Keratinocyte (primary cell): ENCODE data around the gene RRAD.

Experiments used
- CTCF ChIP-seq, 3 experiments: IDR thresholded peaks in 1 of 3; conservative IDR thresholded peaks in 1 of 3; optimal IDR thresholded peaks in 1 of 3; 2 replicates in 2 of 3; 3 replicates in 1 of 3; pipeline versions ENCODE3 to v1.5.1; 2011; ENCODE audit warnings: low read length in 3 of 3, mild to moderate bottlenecking in 3 of 3, moderate library complexity in 2 of 3, control low read depth in 1 of 3, inconsistent platforms in 1 of 3; ENCODE audit not compliant: insufficient read depth in 2 of 3; ENCODE audit errors: extremely low read depth in 1 of 3
- EZH2 ChIP-seq: IDR thresholded peaks from one replicate; pipeline ENCODE4 v1.6.1; 2012; ENCODE audit warnings: inconsistent platforms, mild to moderate bottlenecking, low read length, moderate library complexity

- TF ChIP-seq CTCF (optimal IDR thresholded peaks at IDR 0.05 in 1 of 3, IDR thresholded peaks at IDR 0.05 in 1 of 3, conservative IDR thresholded peaks at IDR 0.05 in 1 of 3; ENCODE audit: extremely low read depth in 1 of 3, insufficient read depth in 2 of 3, low read length in 3 of 3) (no peak), EZH2 (no peak)
Observed at GRCh38 chr16:66911112-66911511, 14.2 kb downstream of the RRAD start.
